ENCODE results near the gene POGLUT3. TPM values are rescaled to one million over a fixed set of nuclear protein-coding genes. Genes with fewer than 3 reads are reported as not detected.
A peak's percentile ranks its signal among the peaks of the same experiment; 100 is the strongest.

Gene POGLUT3
- total and polyA plus RNA-seq, 2 of the 4 experiments (the other 2 are of a cell fraction), result 31.7 to 34.8 TPM

DNA sequence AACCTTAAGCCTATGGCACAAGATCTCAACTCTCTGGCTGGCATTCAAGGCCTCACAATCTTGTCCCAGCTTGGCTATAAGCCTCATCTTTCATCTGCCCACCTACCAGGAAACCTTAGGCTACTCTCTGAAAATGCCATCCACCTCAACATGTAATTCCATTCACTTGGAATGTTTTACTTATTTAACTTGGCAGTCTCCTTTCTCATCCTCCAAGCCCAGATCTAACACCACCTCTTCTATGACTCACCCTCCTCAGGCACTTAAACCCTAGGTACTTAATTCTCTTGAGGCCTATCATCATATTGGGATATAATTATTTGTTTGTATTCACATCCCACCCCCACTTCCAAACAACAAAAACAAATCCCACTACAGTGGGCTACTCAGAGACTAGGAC lies 15.0 kb downstream of the POGLUT3 start:
- Histone ChIP-seq H3K9me1 (ENCODE audit: insufficient read depth, low read length) (no peaks in the 10 kb centered on the region; the same call in 1 of the 2 replicates), H3K9me3 (ENCODE audit: control insufficient read depth, insufficient read depth, low read length) (no peaks in the 10 kb centered on the region), H4K8ac (ENCODE audit: low read depth in 2 of 2, low read length in 2 of 2) (no peak overlapping the region), H3K9ac (ENCODE audit: low read depth, low read length) (no peak overlapping the region), H2AK9ac (replicated peaks; ENCODE audit: low read depth, low read length, poor library complexity) (no peak overlapping the region), H2AFZ (replicated peaks; ENCODE audit: low read length, poor library complexity) (no peak overlapping the region), H3K14ac (replicated peaks; ENCODE audit: low read depth, low read length) (no peak overlapping the region), H3K4me2 (ENCODE audit: low read depth, low read length) (no peak overlapping the region), H3K23ac (ENCODE audit: low read depth, low read length) (no peak overlapping the region), H2BK20ac (ENCODE audit: low read depth, low read length) (no peak overlapping the region), H3K36me3 (ENCODE audit: control insufficient read depth, insufficient read depth, low read length) (peaks cover 22% of the 10 kb centered on the region), H3K27ac (ENCODE audit: insufficient read depth, low read length) (no peak overlapping the region), H3K27me3 (ENCODE audit: control insufficient read depth, insufficient read depth, low read length) (no peaks in the 10 kb centered on the region), H3K4me1 (ENCODE audit: control insufficient read depth, insufficient read depth, low read length) (no peaks in the 10 kb centered on the region), H2BK15ac (ENCODE audit: low read depth, low read length) (no peak overlapping the region), H2BK120ac (ENCODE audit: low read depth, low read length) (no peak overlapping the region), H2AK5ac (ENCODE audit: low read depth, low read length) (no peak overlapping the region), H2BK5ac (ENCODE audit: low read depth, low read length, poor library complexity, severe bottlenecking) (no peak overlapping the region), H3K4me3 (ENCODE audit: insufficient read depth, low read depth, low read length) (no peak overlapping the region), H3K56ac (ENCODE audit: extremely low read depth, insufficient read depth, low read length) (no peak overlapping the region), H4K5ac (ENCODE audit: low read depth, low read length) (no peak overlapping the region), H4K91ac (ENCODE audit: insufficient read depth, low read depth, low read length) (no peak overlapping the region), H4K20me1 (ENCODE audit: insufficient read depth, low read length) (no peaks in the 10 kb centered on the region), H3K18ac (ENCODE audit: low read depth, low read length) (no peak overlapping the region), H3K4ac (ENCODE audit: low read depth, low read length) (no peak overlapping the region), H3K79me1 (ENCODE audit: low read depth in 1 of 2, low read length in 2 of 2) (peaks cover 0 to 3% of the 10 kb centered on the region in 2 experiments; a peak in 2 of 4 replicates)
- dilution Hi-C loops (cut with HindIII; ENCODE audit: low sequenced_read_pairs, unreplicated experiment), result no loop called here
- ATAC-seq (ENCODE audit: low read depth) (peak; percentile 57), DNase-seq (peak; percentile 62)
- intact Hi-C loops (cut with micrococcal nuclease), result no loop called here
- ChIA-PET POLR2A (ENCODE audit: unreplicated experiment) (no interaction called here), CTCF (interaction anchor here (0.6 kb wide), 1 partner anchor 361 kb away, joined by 3 read pairs; the partner anchor contains the start of gene ACAT1)
- no TSS peak for BruUV-seq (replicated peaks)
- in situ Hi-C loops (cut with MboI; ENCODE audit: low sequenced_read_pairs), result no loop called here
- no peak for TF ChIP-seq CEBPB (IDR thresholded peaks at IDR 0.05; ENCODE audit: low read depth, low read length)
- TF ChIP-seq NFE2L2 (IDR thresholded peaks at IDR 0.05; ENCODE audit: low read depth, low read length), result no peak
- TF ChIP-seq, protein P1, sequence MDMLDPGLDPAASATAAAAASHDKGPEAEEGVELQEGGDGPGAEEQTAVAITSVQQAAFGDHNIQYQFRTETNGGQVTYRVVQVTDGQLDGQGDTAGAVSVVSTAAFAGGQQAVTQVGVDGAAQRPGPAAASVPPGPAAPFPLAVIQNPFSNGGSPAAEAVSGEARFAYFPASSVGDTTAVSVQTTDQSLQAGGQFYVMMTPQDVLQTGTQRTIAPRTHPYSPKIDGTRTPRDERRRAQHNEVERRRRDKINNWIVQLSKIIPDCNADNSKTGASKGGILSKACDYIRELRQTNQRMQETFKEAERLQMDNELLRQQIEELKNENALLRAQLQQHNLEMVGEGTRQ (IDR thresholded peaks at IDR 0.05; ENCODE audit: low read depth, low read length), result no peak
- TF ChIP-seq POLR2A (IDR thresholded peaks at IDR 0.05; ENCODE audit: low read depth, low read length), result no peak
- TF ChIP-seq RCOR1 (IDR thresholded peaks at IDR 0.05; ENCODE audit: insufficient replicate concordance, low read length), result no peak
- no peak for TF ChIP-seq MXI1 (IDR thresholded peaks at IDR 0.05; ENCODE audit: borderline replicate concordance, low read depth, low read length)
- no peak for TF ChIP-seq MAFK (IDR thresholded peaks at IDR 0.05; ENCODE audit: low read depth, low read length)
- TF ChIP-seq RFX5 (IDR thresholded peaks at IDR 0.05; ENCODE audit: low read depth, low read length), result no peak
- no peak for TF ChIP-seq RAD21 (IDR thresholded peaks at IDR 0.05; ENCODE audit: low read length)
- TF ChIP-seq FOS (IDR thresholded peaks at IDR 0.05; ENCODE audit: low read depth, low read length), result no peak; the same call in 1 of the 2 replicates
- TF ChIP-seq, protein P2, sequence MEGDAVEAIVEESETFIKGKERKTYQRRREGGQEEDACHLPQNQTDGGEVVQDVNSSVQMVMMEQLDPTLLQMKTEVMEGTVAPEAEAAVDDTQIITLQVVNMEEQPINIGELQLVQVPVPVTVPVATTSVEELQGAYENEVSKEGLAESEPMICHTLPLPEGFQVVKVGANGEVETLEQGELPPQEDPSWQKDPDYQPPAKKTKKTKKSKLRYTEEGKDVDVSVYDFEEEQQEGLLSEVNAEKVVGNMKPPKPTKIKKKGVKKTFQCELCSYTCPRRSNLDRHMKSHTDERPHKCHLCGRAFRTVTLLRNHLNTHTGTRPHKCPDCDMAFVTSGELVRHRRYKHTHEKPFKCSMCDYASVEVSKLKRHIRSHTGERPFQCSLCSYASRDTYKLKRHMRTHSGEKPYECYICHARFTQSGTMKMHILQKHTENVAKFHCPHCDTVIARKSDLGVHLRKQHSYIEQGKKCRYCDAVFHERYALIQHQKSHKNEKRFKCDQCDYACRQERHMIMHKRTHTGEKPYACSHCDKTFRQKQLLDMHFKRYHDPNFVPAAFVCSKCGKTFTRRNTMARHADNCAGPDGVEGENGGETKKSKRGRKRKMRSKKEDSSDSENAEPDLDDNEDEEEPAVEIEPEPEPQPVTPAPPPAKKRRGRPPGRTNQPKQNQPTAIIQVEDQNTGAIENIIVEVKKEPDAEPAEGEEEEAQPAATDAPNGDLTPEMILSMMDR (conservative IDR thresholded peaks at IDR 0.05; ENCODE audit: low read depth, low read length), result no peak
- TF ChIP-seq, protein P3, sequence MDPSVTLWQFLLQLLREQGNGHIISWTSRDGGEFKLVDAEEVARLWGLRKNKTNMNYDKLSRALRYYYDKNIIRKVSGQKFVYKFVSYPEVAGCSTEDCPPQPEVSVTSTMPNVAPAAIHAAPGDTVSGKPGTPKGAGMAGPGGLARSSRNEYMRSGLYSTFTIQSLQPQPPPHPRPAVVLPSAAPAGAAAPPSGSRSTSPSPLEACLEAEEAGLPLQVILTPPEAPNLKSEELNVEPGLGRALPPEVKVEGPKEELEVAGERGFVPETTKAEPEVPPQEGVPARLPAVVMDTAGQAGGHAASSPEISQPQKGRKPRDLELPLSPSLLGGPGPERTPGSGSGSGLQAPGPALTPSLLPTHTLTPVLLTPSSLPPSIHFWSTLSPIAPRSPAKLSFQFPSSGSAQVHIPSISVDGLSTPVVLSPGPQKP (IDR thresholded peaks at IDR 0.05; ENCODE audit: borderline replicate concordance, low read depth, low read length), result no peak

Data from IMR-90 (cell line).